NOMO-1 treated with DMSO at 0.1 percent for 48 hours (cell line): ENCODE measurements around the gene ITPK1.

Experiments
- DNase-seq: peaks from one replicate; lab custom pipeline; 2025; ENCODE audit not compliant: unreplicated experiment; lab: John Stamatoyannopoulos, UW

The ITPK1 gene

GRCh38 chr14:92941531-92941930, 174.2 kb downstream of the ITPK1 start:
- no peak for DNase-seq

- DNase-seq = no peak
Measured at GRCh38 chr14:92940543-92940942, 175.2 kb downstream of the ITPK1 start.

GRCh38 chr14:92939699-92940098, 176.0 kb downstream of the ITPK1 start:
- no peak for DNase-seq

GRCh38 chr14:92938890-92939671, 176.6 kb downstream of the ITPK1 start:
- DNase-seq = no peak

GRCh38 chr14:92938235-92938875, 177.4 kb downstream of the ITPK1 start:
- DNase-seq = no peak

- DNase-seq = no peak
Measured at GRCh38 chr14:92937051-92937937, 178.4 kb downstream of the ITPK1 start.

GRCh38 chr14:92936085-92936484, 179.6 kb downstream of the ITPK1 start:
- no peak for DNase-seq

GRCh38 chr14:92935446-92935845, 180.3 kb downstream of the ITPK1 start:
- DNase-seq = no peak

GRCh38 chr14:92934196-92935085, 181.3 kb downstream of the ITPK1 start:
- no peak for DNase-seq

GRCh38 chr14:92933481-92933880, 182.2 kb downstream of the ITPK1 start:
- DNase-seq = no peak

- no peak for DNase-seq
Measured at GRCh38 chr14:92932448-92933395, 183.0 kb downstream of the ITPK1 start.

- DNase-seq = no peak
Measured at GRCh38 chr14:92931681-92932447, 183.9 kb downstream of the ITPK1 start.

GRCh38 chr14:92930737-92931602, 184.8 kb downstream of the ITPK1 start:
- DNase-seq = no peak

- DNase-seq = no peak
Measured at GRCh38 chr14:92929689-92930608, 185.8 kb downstream of the ITPK1 start.

GRCh38 chr14:92928961-92929688, 186.6 kb downstream of the ITPK1 start:
- DNase-seq = no peak

- DNase-seq = no peak
Measured at GRCh38 chr14:92928258-92928629, 187.5 kb downstream of the ITPK1 start.
